H9 (cell line): ENCODE data around the gene DMWD. TPM values are rescaled to one million over a fixed set of nuclear protein-coding genes. Genes with fewer than 3 reads are reported as not detected.

Experiments
- DNase-seq: peaks from one replicate; pipeline ENCODE4 v3.0.0-alpha.2; 2017
- H2AFZ ChIP-seq: one replicate; pipeline ENCODE4 v1.6.1; 2013; ENCODE audit warnings: mild to moderate bottlenecking, low read length, control low read depth, moderate library complexity
- H2AK5ac ChIP-seq: 2 replicates; pipeline ENCODE4 v1.6.1; 2013; ENCODE audit warnings: low read length, control low read depth, mixed read lengths; ENCODE audit not compliant: insufficient read length
- H2BK120ac ChIP-seq: one replicate; pipeline ENCODE4 v1.6.1; 2013; ENCODE audit warnings: low read depth, mild to moderate bottlenecking, low read length, control low read depth, inconsistent platforms; ENCODE audit not compliant: poor library complexity, severe bottlenecking
- H2BK12ac ChIP-seq: 2 replicates; pipeline ENCODE4 v1.6.1; 2013; ENCODE audit warnings: low read length, control low read depth, mixed read lengths, low read depth; ENCODE audit not compliant: insufficient read length
- H2BK15ac ChIP-seq: 2 replicates; pipeline ENCODE4 v1.6.1; 2013; ENCODE audit warnings: low read depth, low read length, control low read depth
- H2BK20ac ChIP-seq: one replicate; pipeline ENCODE4 v1.6.1; 2013; ENCODE audit warnings: low read depth, mild to moderate bottlenecking, low read length, control low read depth, inconsistent platforms; ENCODE audit not compliant: poor library complexity, severe bottlenecking
- H2BK5ac ChIP-seq: 2 replicates; pipeline ENCODE4 v1.6.1; 2013; ENCODE audit warnings: low read length, control low read depth, mixed read lengths; ENCODE audit not compliant: insufficient read length
- H3K14ac ChIP-seq: 2 replicates; pipeline ENCODE4 v1.6.1; 2013; ENCODE audit warnings: low read length, control low read depth; ENCODE audit not compliant: insufficient read depth
- H3K18ac ChIP-seq: 2 replicates; pipeline ENCODE4 v1.6.1; 2013; ENCODE audit warnings: low read depth, mild to moderate bottlenecking, mixed read lengths, low read length, control low read depth; ENCODE audit not compliant: insufficient read length
- H3K23ac ChIP-seq: 2 replicates; pipeline ENCODE4 v1.6.1; 2013; ENCODE audit warnings: low read length, control low read depth, mixed read lengths, low read depth; ENCODE audit not compliant: insufficient read length
- H3K23me2 ChIP-seq: 2 replicates; pipeline ENCODE4 v1.6.1; 2013; ENCODE audit warnings: low read depth, mild to moderate bottlenecking, mixed read lengths, low read length, control low read depth; ENCODE audit not compliant: insufficient read length, poor library complexity, severe bottlenecking
- H3K27ac ChIP-seq: 2 replicates; pipeline ENCODE4 v1.5.1; 2013; ENCODE audit warnings: low read length, control low read depth, mixed read lengths, low read depth; ENCODE audit not compliant: insufficient read length
- H3K27me3 ChIP-seq: 2 replicates; pipeline ENCODE4 v1.6.1; 2013; ENCODE audit warnings: low read length, control low read depth, inconsistent platforms; ENCODE audit not compliant: insufficient read depth
- H3K4ac ChIP-seq: 2 replicates; pipeline ENCODE4 v1.6.1; 2013; ENCODE audit warnings: low read depth, mild to moderate bottlenecking, control low read depth, inconsistent platforms, low read length, moderate library complexity
- H3K4me1 ChIP-seq: 2 replicates; pipeline ENCODE4 v1.6.1; 2013; ENCODE audit warnings: low read length, control low read depth, inconsistent platforms; ENCODE audit not compliant: insufficient read depth
- H3K4me2 ChIP-seq: 2 replicates; pipeline ENCODE4 v1.6.1; 2013; ENCODE audit warnings: low read length, control low read depth, mixed read lengths; ENCODE audit not compliant: insufficient read length, insufficient read depth
- H3K56ac ChIP-seq: 2 replicates; pipeline ENCODE4 v1.6.1; 2013; ENCODE audit warnings: low read depth, mild to moderate bottlenecking, mixed read lengths, low read length, control low read depth; ENCODE audit not compliant: insufficient read length
- H3K79me1 ChIP-seq: 2 replicates; pipeline ENCODE4 v1.6.1; 2013; ENCODE audit warnings: low read depth, mild to moderate bottlenecking, moderate library complexity, low read length, control low read depth, inconsistent platforms; ENCODE audit not compliant: insufficient read depth, poor library complexity, severe bottlenecking
- H3K79me2 ChIP-seq: 2 replicates; pipeline ENCODE4 v1.6.1; 2013; ENCODE audit warnings: low read length, control low read depth, inconsistent platforms; ENCODE audit not compliant: insufficient read depth
- H3K9ac ChIP-seq: 2 replicates; pipeline ENCODE4 v1.6.1; 2013; ENCODE audit warnings: low read length, control low read depth, mixed read lengths; ENCODE audit not compliant: insufficient read length; ENCODE audit errors: extremely low read depth
- H3K9me3 ChIP-seq: one replicate; pipeline ENCODE4 v1.6.1; 2013; ENCODE audit warnings: low read depth, low read length, inconsistent platforms; ENCODE audit not compliant: control insufficient read depth
- H3T11ph ChIP-seq: one replicate; pipeline ENCODE4 v1.6.1; 2013; ENCODE audit warnings: mild to moderate bottlenecking, low read length, control low read depth, inconsistent platforms
- H4K20me1 ChIP-seq: one replicate; pipeline ENCODE4 v1.6.1; 2013; ENCODE audit not compliant: control insufficient read depth, insufficient read length, insufficient read depth
- H4K5ac ChIP-seq: 2 replicates; pipeline ENCODE4 v1.6.1; 2013; ENCODE audit warnings: low read depth, mild to moderate bottlenecking, mixed read lengths, low read length, control low read depth; ENCODE audit not compliant: insufficient read length
- H4K8ac ChIP-seq: replicated peaks from 2 replicates; pipeline ENCODE4 v1.6.1; 2013; ENCODE audit warnings: low read length, control low read depth, mixed read lengths, low read depth; ENCODE audit not compliant: insufficient read length
- H4K91ac ChIP-seq: 2 replicates; pipeline ENCODE4 v1.6.1; 2013; ENCODE audit warnings: low read depth, mild to moderate bottlenecking, moderate library complexity, mixed read lengths, low read length, control low read depth; ENCODE audit not compliant: insufficient read length
- H3K27ac Mint-ChIP-seq, 3 experiments: 2 replicates in 2 of 3; 3 replicates in 1 of 3; pipeline ENCODE4 v1.8.0; 2020 to 2021; ENCODE audit warnings: mixed read lengths in 3 of 3, mild to moderate bottlenecking in 1 of 3, moderate library complexity in 1 of 3
- H3K27me3 Mint-ChIP-seq: 2 replicates; pipeline ENCODE4 v1.8.0; 2021; ENCODE audit warnings: low read depth, mild to moderate bottlenecking, moderate library complexity, mixed read lengths
- H3K36me3 Mint-ChIP-seq, 3 experiments: 2 replicates in 2 of 3; 3 replicates in 1 of 3; pipeline ENCODE4 v1.8.0; 2020 to 2021; ENCODE audit warnings: low read depth in 3 of 3, mixed read lengths in 3 of 3; ENCODE audit not compliant: insufficient read depth in 1 of 3
- H3K4me1 Mint-ChIP-seq, 2 experiments: 2 replicates each; pipeline ENCODE4 v1.8.0; 2020; ENCODE audit warnings: mixed read lengths in 2 of 2
- H3K4me3 Mint-ChIP-seq, 2 experiments: 2 replicates in 1 of 2; 3 replicates in 1 of 2; pipeline ENCODE4 v1.8.0; 2020 to 2021; ENCODE audit warnings: mild to moderate bottlenecking in 2 of 2, mixed read lengths in 2 of 2, moderate library complexity in 1 of 2
- H3K9me3 Mint-ChIP-seq, 2 experiments: 2 replicates in 1 of 2; 3 replicates in 1 of 2; pipeline ENCODE4 v1.8.0; 2020; ENCODE audit warnings: mild to moderate bottlenecking in 2 of 2, mixed read lengths in 2 of 2, moderate library complexity in 1 of 2
- WGBS: extraction: QIAGEN DNeasy Blood & Tissue Kit; methylation state at CpG from one replicate; pipeline ENCODE4 v1.1.7; 2013; ENCODE audit warnings: missing lambda C conversion rate, low lambda C conversion rate, mixed read lengths; ENCODE audit not compliant: insufficient read length; ENCODE audit errors: extremely low coverage; 5-methylcytosine and 5-hydroxymethylcytosine counted together
- total RNA-seq: library from RNA; stranded (reverse); gene quantifications from 2 replicates; pipeline ENCODE4 v1.2.1, GENCODE V29; 2021
- TF ChIP-seq, protein P1 (sequence below): fragments of 200-600 bp; sonication (generic); conservative IDR thresholded peaks from 3 replicates; pipeline ENCODE4 v1.8.0; 2021; ENCODE audit warnings: antibody characterized with exemption, mild to moderate bottlenecking

The DMWD gene
- total RNA-seq, 1 experiment from 2014 or later = 75.1 TPM

DNA sequence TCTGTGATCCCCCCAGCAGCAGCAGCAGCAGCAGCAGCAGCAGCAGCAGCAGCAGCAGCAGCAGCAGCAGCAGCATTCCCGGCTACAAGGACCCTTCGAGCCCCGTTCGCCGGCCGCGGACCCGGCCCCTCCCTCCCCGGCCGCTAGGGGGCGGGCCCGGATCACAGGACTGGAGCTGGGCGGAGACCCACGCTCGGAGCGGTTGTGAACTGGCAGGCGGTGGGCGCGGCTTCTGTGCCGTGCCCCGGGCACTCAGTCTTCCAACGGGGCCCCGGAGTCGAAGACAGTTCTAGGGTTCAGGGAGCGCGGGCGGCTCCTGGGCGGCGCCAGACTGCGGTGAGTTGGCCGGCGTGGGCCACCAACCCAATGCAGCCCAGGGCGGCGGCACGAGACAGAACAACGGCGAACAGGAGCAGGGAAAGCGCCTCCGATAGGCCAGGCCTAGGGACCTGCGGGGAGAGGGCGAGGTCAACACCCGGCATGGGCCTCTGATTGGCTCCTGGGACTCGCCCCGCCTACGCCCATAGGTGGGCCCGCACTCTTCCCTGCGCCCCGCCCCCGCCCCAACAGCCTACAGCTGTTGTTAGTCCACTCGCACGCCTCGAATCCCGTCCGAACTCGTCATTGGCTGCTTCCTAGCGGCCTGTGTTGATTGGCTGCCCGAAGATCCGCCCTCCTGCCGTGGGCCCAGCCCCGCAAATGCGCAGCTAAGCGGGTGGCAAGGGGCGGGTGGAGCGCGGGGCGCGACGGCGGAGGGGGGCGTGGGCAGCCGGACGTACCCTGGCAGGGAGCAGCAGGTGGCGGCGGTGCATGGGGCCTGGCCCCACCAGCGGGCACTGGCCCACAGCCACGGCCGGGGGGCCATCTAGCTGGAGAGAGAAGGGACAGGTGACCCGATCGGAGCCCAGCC lies 22.2 kb downstream of the DMWD start:
- Histone ChIP-seq H2AFZ (no peak overlapping the region), H2AK5ac (no peak overlapping the region), H4K5ac (no peak overlapping the region), H4K20me1 (no peaks in the 10 kb centered on the region), H2BK5ac (no peak overlapping the region), H4K8ac (no peak overlapping the region), H3K23ac (no peak overlapping the region), H2BK120ac (no peak overlapping the region), H3T11ph (no peak overlapping the region), H3K23me2 (peaks cover 18% of the 10 kb centered on the region), H3K18ac (peak overlapping the region; percentile 69), H3K4me1 (peaks cover 3% of the 10 kb centered on the region; the same call in 1 of the 2 replicates), H3K27me3 (no peaks in the 10 kb centered on the region), H3K4ac (no peak overlapping the region), H3K79me2 (no peaks in the 10 kb centered on the region), H3K79me1 (no peaks in the 10 kb centered on the region), H2BK20ac (no peak overlapping the region), H2BK12ac (no peak overlapping the region), H3K27ac (no peak overlapping the region), H3K9ac (peak overlapping the region; percentile 39), H4K91ac (no peak overlapping the region), H3K14ac (peak overlapping the region; percentile 59; the same call in 1 of the 2 replicates), H3K9me3 (no peaks in the 10 kb centered on the region), H3K4me2 (peak overlapping the region; percentile 58), H2BK15ac (no peak overlapping the region), H3K56ac (no peak overlapping the region)
- peak; percentile 99 for DNase-seq
- Mint-ChIP-seq H3K27ac (peak overlapping the region; percentile 94 to 98 (median 96); a peak in 6 of 7 replicates), H3K27me3 (peaks cover 3% of the 10 kb centered on the region), H3K4me1 (peaks cover 7 to 23% of the 10 kb centered on the region in 2 experiments), H3K4me3 (peak overlapping the region; percentile 82 to 93), H3K9me3 (no peaks in the 10 kb centered on the region; a peak in 1 of 5 replicates), H3K36me3 (peaks cover 5 to 27% (median 15%) of the 10 kb centered on the region in 3 experiments)
- no CpG with 5 or more reads among the region's 79 CpGs for whole genome bisulfite sequencing
- TF ChIP-seq, protein P1, sequence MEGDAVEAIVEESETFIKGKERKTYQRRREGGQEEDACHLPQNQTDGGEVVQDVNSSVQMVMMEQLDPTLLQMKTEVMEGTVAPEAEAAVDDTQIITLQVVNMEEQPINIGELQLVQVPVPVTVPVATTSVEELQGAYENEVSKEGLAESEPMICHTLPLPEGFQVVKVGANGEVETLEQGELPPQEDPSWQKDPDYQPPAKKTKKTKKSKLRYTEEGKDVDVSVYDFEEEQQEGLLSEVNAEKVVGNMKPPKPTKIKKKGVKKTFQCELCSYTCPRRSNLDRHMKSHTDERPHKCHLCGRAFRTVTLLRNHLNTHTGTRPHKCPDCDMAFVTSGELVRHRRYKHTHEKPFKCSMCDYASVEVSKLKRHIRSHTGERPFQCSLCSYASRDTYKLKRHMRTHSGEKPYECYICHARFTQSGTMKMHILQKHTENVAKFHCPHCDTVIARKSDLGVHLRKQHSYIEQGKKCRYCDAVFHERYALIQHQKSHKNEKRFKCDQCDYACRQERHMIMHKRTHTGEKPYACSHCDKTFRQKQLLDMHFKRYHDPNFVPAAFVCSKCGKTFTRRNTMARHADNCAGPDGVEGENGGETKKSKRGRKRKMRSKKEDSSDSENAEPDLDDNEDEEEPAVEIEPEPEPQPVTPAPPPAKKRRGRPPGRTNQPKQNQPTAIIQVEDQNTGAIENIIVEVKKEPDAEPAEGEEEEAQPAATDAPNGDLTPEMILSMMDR = peak; percentile 97
